Neuronal stem cell (in vitro differentiated cells): ENCODE results near the gene ZSWIM7.

ENCODE experiments used
- DNase-seq: peaks from one replicate; pipeline ENCODE4 v3.0.0-alpha.2; 2013; ENCODE audit warnings: low spot score
- H2AFZ ChIP-seq: one replicate; pipeline ENCODE4 v1.6.1; 2013; ENCODE audit warnings: mild to moderate bottlenecking, low read length, inconsistent platforms
- H2AK5ac ChIP-seq: 2 replicates; pipeline ENCODE4 v1.6.1; 2013; ENCODE audit warnings: low read depth, mild to moderate bottlenecking, inconsistent platforms, low read length, moderate library complexity, mixed read lengths
- H2BK120ac ChIP-seq: 2 replicates; pipeline ENCODE4 v1.6.1; 2013; ENCODE audit warnings: low read depth, mild to moderate bottlenecking, inconsistent platforms, low read length, moderate library complexity, mixed read lengths
- H2BK12ac ChIP-seq: one replicate; pipeline ENCODE4 v1.6.1; 2013; ENCODE audit warnings: low read length, inconsistent platforms
- H2BK15ac ChIP-seq: 2 replicates; pipeline ENCODE4 v1.6.1; 2013; ENCODE audit warnings: mild to moderate bottlenecking, low read length, inconsistent platforms, mixed read lengths
- H2BK5ac ChIP-seq: one replicate; pipeline ENCODE4 v1.6.1; 2013; ENCODE audit warnings: inconsistent platforms, mild to moderate bottlenecking, low read length, moderate library complexity
- H3K14ac ChIP-seq: one replicate; pipeline ENCODE4 v1.6.1; 2013; ENCODE audit warnings: low read length, inconsistent platforms
- H3K18ac ChIP-seq: 2 replicates; pipeline ENCODE4 v1.6.1; 2013; ENCODE audit warnings: low read length, inconsistent platforms
- H3K23ac ChIP-seq: 2 replicates; pipeline ENCODE4 v1.6.1; 2013; ENCODE audit warnings: low read depth, mild to moderate bottlenecking, mixed read lengths, low read length, inconsistent platforms; ENCODE audit not compliant: poor library complexity
- H3K27ac ChIP-seq: replicated peaks from 3 replicates; pipeline ENCODE4 v1.5.1; 2013; ENCODE audit warnings: low read length, inconsistent platforms
- H3K27me3 ChIP-seq, 3 experiments: 2 replicates each; pipeline ENCODE4 v1.6.1; 2013; ENCODE audit warnings: low read length in 3 of 3, mild to moderate bottlenecking in 2 of 3, inconsistent platforms in 1 of 3, low read depth in 1 of 3, mixed read lengths in 1 of 3, moderate library complexity in 1 of 3; ENCODE audit not compliant: control insufficient read depth in 3 of 3, insufficient read depth in 3 of 3
- H3K36me3 ChIP-seq, 2 donors: replicated peaks in 1 of 2; 2 replicates each; pipeline ENCODE4 v1.6.1; 2013; ENCODE audit warnings: low read length in 2 of 2; ENCODE audit not compliant: control insufficient read depth in 2 of 2, insufficient read depth in 2 of 2
- H3K4ac ChIP-seq: 2 replicates; pipeline ENCODE4 v1.6.1; 2013; ENCODE audit warnings: inconsistent platforms, mild to moderate bottlenecking, low read length, moderate library complexity
- H3K4me1 ChIP-seq, 2 donors: 1 replicate in 1 of 2; 2 replicates in 1 of 2; pipeline ENCODE4 v1.6.1; 2013; ENCODE audit warnings: low read length in 2 of 2, low read depth in 1 of 2; ENCODE audit not compliant: control insufficient read depth in 2 of 2, insufficient read depth in 1 of 2
- H3K4me2 ChIP-seq: one replicate; pipeline ENCODE4 v1.6.1; 2013; ENCODE audit warnings: mild to moderate bottlenecking, low read length, inconsistent platforms; ENCODE audit not compliant: insufficient read depth, poor library complexity, severe bottlenecking
- H3K4me3 ChIP-seq, 2 donors: 2 replicates each; pipeline ENCODE4 v1.5.1; 2013; ENCODE audit warnings: low read length in 2 of 2, mild to moderate bottlenecking in 2 of 2, inconsistent platforms in 1 of 2, moderate library complexity in 1 of 2
- H3K79me1 ChIP-seq: one replicate; pipeline ENCODE4 v1.6.1; 2013; ENCODE audit warnings: low read depth, mild to moderate bottlenecking, inconsistent platforms, low read length, moderate library complexity
- H3K9ac ChIP-seq: one replicate; pipeline ENCODE4 v1.6.1; 2013; ENCODE audit warnings: mild to moderate bottlenecking, low read depth, low read length, inconsistent platforms; ENCODE audit not compliant: poor library complexity
- H3K9me3 ChIP-seq, 2 donors: replicated peaks in 1 of 2; 2 replicates each; pipeline versions ENCODE3 to v1.6.1; 2013; ENCODE audit warnings: low read length in 2 of 2, mild to moderate bottlenecking in 2 of 2, inconsistent platforms in 1 of 2, low read depth in 1 of 2, mixed read lengths in 1 of 2, moderate library complexity in 1 of 2; ENCODE audit not compliant: control insufficient read depth in 2 of 2, insufficient read depth in 1 of 2
- H4K8ac ChIP-seq: one replicate; pipeline ENCODE4 v1.6.1; 2013; ENCODE audit warnings: low read depth, mild to moderate bottlenecking, inconsistent platforms, low read length, moderate library complexity
- H4K91ac ChIP-seq: one replicate; pipeline ENCODE4 v1.6.1; 2013; ENCODE audit warnings: low read length, low read depth, mild to moderate bottlenecking, inconsistent platforms; ENCODE audit not compliant: poor library complexity
- WGBS, 2 donors: extraction: QIAGEN DNeasy Blood & Tissue Kit; methylation state at CpG; one replicate each; pipeline ENCODE4 v1.1.7; 2013; ENCODE audit warnings: missing lambda C conversion rate in 2 of 2, mixed read lengths in 1 of 2; ENCODE audit not compliant: insufficient read length in 2 of 2, insufficient replicate concordance in 1 of 2; ENCODE audit errors: extremely low coverage in 2 of 2; 5-methylcytosine and 5-hydroxymethylcytosine counted together

Gene ZSWIM7

DNA sequence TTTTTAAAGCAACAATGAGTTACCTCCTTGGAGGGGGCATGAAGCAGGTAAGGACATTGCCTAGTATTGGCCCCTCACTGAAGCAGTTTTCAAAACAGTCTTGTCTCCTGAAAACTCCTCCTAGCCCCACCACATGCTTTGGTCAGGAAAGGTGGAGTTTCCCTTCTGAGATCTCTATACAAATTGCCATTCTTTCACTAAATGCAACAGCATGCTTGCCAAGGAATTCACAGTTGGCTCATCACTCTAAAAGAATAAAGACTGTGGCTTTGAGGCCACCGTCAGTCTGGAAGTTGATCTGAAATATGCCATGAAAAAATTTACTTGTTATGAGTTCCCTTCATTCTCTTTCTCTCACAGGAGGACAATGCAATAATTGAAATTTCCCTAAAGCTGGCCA lies 4.3 kb upstream of the ZSWIM7 start:
- Histone ChIP-seq H3K36me3 (peaks cover 29 to 80% of the 10 kb centered on the region in 2 donors), H3K4me1 (peaks cover 5% of the 10 kb centered on the region in 2 donors), H2BK5ac (no peak overlapping the region), H2AK5ac (no peak overlapping the region), H3K18ac (no peak overlapping the region), H4K8ac (no peak overlapping the region), H3K9ac (no peak overlapping the region), H3K27ac (no peak overlapping the region), H3K14ac (no peak overlapping the region), H2BK12ac (no peak overlapping the region), H4K91ac (no peak overlapping the region), H3K79me1 (no peaks in the 10 kb centered on the region), H2AFZ (no peak overlapping the region), H2BK120ac (no peak overlapping the region), H3K4me2 (no peak overlapping the region), H2BK15ac (no peak overlapping the region), H3K27me3 (no peaks in the 10 kb centered on the region), H3K4me3 (no peak overlapping the region), H3K23ac (no peak overlapping the region), H3K4ac (no peak overlapping the region), H3K9me3 (peaks cover 4 to 21% of the 10 kb centered on the region in 2 donors)
- DNase-seq, result no peak
- no CpG with 5 or more reads among the region's 1 CpG for WGBS, 2 donors

DNA sequence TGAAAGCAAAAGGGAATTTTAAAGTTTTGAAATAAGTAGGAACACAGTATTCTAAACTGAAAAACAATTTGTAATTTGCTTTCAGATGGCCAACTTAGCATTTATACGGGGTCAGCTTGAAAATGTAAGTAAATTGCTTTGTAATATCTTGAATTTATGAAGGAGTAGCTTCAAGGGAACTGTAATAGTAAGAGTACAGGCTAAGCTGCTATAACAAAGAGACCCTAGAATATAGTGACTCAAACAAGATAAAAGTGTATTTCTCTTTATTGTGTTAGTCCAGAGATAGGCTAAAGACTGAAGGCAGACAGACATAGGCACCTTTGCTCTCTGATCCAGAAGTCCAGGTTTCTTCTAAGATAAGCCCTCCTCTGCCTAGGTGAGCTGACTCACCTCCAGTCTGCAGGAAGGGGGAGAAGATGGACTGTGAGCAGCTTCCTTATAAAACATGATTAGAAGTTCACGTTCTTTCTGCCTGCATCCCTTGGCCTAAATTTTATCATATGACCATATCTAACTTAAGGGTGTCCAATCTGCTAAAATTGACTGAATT lies 3.3 kb upstream of the ZSWIM7 start:
- no peak overlapping the region for H3K4me3 ChIP-seq
- no peak overlapping the region for H3K14ac ChIP-seq
- no peak overlapping the region for H2AFZ ChIP-seq
- peaks cover 24 to 69% of the 10 kb centered on the region in 2 donors for H3K36me3 ChIP-seq
- H4K8ac ChIP-seq, result no peak overlapping the region
- peaks cover 5% of the 10 kb centered on the region in 2 donors for H3K4me1 ChIP-seq
- H3K9ac ChIP-seq, result no peak overlapping the region
- no peak overlapping the region for H2BK12ac ChIP-seq
- peaks cover 4 to 21% of the 10 kb centered on the region in 2 donors for H3K9me3 ChIP-seq
- no CpG with 5 or more reads among the region's 2 CpGs for WGBS, 2 donors
- no peak overlapping the region for H2BK120ac ChIP-seq
- no peak overlapping the region for H2BK15ac ChIP-seq
- no peak overlapping the region for H3K4ac ChIP-seq
- H3K4me2 ChIP-seq, result no peak overlapping the region
- H3K27ac ChIP-seq, result no peak overlapping the region
- H3K27me3 ChIP-seq, result no peaks in the 10 kb centered on the region
- H4K91ac ChIP-seq, result no peak overlapping the region
- no peak overlapping the region for H3K18ac ChIP-seq
- DNase-seq, result no peak
- no peak overlapping the region for H3K23ac ChIP-seq
- no peak overlapping the region for H2BK5ac ChIP-seq
- H2AK5ac ChIP-seq, result no peak overlapping the region
- no peaks in the 10 kb centered on the region for H3K79me1 ChIP-seq

DNA sequence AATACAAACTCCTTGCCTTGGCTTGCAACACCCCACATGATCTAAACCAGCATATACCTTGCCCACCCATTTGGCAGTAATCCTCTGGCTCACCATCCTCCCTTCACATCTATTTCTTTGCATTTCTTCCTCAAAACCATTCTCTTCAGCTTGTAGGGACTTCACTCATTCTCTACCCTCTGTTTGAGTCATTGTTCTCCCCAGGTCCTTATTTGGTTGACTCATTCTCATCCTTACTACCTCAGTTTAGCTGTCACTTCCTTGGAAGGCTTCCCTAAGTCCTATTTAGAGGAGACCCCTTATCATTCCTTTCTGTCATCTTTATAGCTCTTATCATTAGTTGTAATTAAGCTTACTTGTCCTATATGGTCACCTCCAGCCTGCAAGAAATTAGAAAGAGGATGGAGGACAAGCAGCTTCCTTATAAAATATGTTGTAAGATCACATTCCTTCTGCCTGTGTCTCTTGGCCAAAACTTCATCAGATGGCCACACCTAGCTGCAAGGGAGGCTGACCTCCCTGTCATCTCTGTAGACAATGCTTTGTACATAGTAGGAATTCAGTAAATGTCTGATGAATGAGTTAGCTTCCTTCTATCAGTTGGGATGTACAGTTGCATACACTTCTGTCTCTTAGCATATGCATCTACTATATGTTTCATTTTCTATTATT lies 1.9 kb upstream of the ZSWIM7 start:
- Histone ChIP-seq H3K14ac (no peak overlapping the region), H2BK15ac (no peak overlapping the region), H2AFZ (no peak overlapping the region), H3K4me3 (peak overlapping the region in 1 of 2 donors; percentile 85), H3K23ac (no peak overlapping the region), H4K91ac (no peak overlapping the region), H3K79me1 (no peaks in the 10 kb centered on the region), H3K27ac (no peak overlapping the region), H3K18ac (no peak overlapping the region), H3K9ac (no peak overlapping the region), H2BK12ac (no peak overlapping the region), H2BK5ac (no peak overlapping the region), H3K4ac (no peak overlapping the region), H4K8ac (no peak overlapping the region), H3K9me3 (peaks cover 4 to 21% of the 10 kb centered on the region in 2 donors), H3K36me3 (peaks cover 24 to 60% of the 10 kb centered on the region in 2 donors), H3K27me3 (no peaks in the 10 kb centered on the region), H3K4me2 (no peak overlapping the region), H2AK5ac (no peak overlapping the region), H3K4me1 (peaks cover 5% of the 10 kb centered on the region in 2 donors), H2BK120ac (no peak overlapping the region)
- no peak for DNase-seq

DNA sequence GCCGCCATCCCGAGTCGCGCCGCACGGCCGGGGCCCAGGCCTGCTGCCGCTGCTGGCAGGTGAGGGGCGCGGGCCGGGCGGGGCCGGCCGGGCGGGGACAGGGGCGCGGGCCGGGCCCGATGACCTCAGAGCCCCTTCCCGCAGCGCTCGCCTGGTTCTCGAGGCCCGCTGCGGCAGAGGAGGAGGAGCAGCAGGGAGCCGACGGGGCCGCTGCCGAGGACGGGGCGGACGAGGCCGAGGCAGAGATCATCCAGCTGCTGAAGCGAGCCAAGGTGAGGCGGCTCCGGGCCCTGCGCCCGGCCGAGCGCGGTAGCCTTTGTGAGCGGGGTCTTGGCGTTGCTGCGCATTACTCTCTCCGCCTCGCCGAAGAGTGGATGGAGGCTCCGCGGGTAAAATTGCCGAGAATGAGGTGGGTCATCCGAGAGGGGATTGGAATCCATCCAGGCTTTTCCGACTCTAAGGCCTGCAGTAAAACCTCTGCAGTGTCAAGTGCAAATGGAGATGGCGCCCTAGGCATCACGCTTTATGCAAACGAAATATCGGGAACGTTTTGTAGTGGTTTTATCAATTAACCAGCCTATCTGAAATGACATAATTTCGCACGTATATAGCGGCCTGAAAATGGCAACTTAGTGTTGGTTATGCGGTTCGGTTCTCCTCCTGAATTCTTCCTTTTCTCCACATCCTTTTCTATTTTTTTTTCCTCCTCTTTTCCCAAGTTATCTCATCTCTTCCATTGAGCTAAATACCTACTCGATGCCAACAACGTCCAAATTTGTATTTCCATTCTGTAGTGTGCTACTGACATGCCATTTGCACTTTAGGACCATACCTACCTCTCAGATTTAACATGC lies 697 bp upstream of the ZSWIM7 start:
- no peak overlapping the region for H2BK15ac ChIP-seq
- peak overlapping the region; percentile 96 for H2AFZ ChIP-seq
- no peak overlapping the region for H2BK12ac ChIP-seq
- peak overlapping the region; percentile 85 to 95 for H3K4me3 ChIP-seq
- H3K9me3 ChIP-seq, result peaks cover 4 to 21% of the 10 kb centered on the region in 2 donors
- H3K36me3 ChIP-seq, result peaks cover 20 to 50% of the 10 kb centered on the region in 2 donors
- peaks cover 5% of the 10 kb centered on the region in 2 donors for H3K4me1 ChIP-seq
- H4K91ac ChIP-seq, result no peak overlapping the region
- no peak overlapping the region for H3K4ac ChIP-seq
- peak overlapping the region; percentile 99 for H3K23ac ChIP-seq
- WGBS, 2 donors, result no CpG with 5 or more reads among the region's 64 CpGs
- H3K9ac ChIP-seq, result peak overlapping the region; percentile 97
- peak overlapping the region; percentile 21 for H4K8ac ChIP-seq
- no peak overlapping the region for H3K14ac ChIP-seq
- H3K18ac ChIP-seq, result peak overlapping the region; percentile 97
- H2BK120ac ChIP-seq, result no peak overlapping the region
- peak overlapping the region; percentile 3 for H2AK5ac ChIP-seq
- peak overlapping the region; percentile 58 for H3K4me2 ChIP-seq
- no peaks in the 10 kb centered on the region for H3K27me3 ChIP-seq
- no peak for DNase-seq
- H2BK5ac ChIP-seq, result peak overlapping the region; percentile 78
- no peaks in the 10 kb centered on the region for H3K79me1 ChIP-seq
- H3K27ac ChIP-seq, result peak overlapping the region; percentile 96
